Duodenal mucosa (tissue), 2 donors: ENCODE results near the gene PRAC2.

Experiments used
- H3K27ac ChIP-seq: one replicate; pipeline ENCODE4 v1.7.0; 2013; ENCODE audit warnings: low read depth, low read length
- H3K27me3 ChIP-seq, 2 donors: one replicate each; pipeline ENCODE4 v1.7.0; 2013; ENCODE audit warnings: low read length in 2 of 2, control low read depth in 1 of 2; ENCODE audit not compliant: insufficient read depth in 2 of 2, control insufficient read depth in 1 of 2
- H3K36me3 ChIP-seq, 2 donors: one replicate each; pipeline ENCODE4 v1.7.0; 2013; ENCODE audit warnings: low read length in 2 of 2, control low read depth in 1 of 2; ENCODE audit not compliant: insufficient read depth in 2 of 2, control insufficient read depth in 1 of 2
- H3K4me1 ChIP-seq, 2 donors: one replicate each; pipeline ENCODE4 v1.7.0; 2013; ENCODE audit warnings: low read length in 2 of 2, control low read depth in 1 of 2; ENCODE audit not compliant: insufficient read depth in 2 of 2, control insufficient read depth in 1 of 2
- H3K4me3 ChIP-seq, 2 donors: one replicate each; pipeline ENCODE4 v1.7.0; 2013; ENCODE audit warnings: low read length in 2 of 2, low read depth in 1 of 2
- H3K9ac ChIP-seq, 2 donors: one replicate each; pipeline ENCODE4 v1.7.0; 2013; ENCODE audit warnings: low read length in 2 of 2, low read depth in 1 of 2
- H3K9me3 ChIP-seq, 2 donors: one replicate each; pipeline ENCODE4 v1.7.0; 2013; ENCODE audit warnings: low read length in 2 of 2, control low read depth in 1 of 2; ENCODE audit not compliant: control insufficient read depth in 1 of 2

PRAC2 gene

DNA sequence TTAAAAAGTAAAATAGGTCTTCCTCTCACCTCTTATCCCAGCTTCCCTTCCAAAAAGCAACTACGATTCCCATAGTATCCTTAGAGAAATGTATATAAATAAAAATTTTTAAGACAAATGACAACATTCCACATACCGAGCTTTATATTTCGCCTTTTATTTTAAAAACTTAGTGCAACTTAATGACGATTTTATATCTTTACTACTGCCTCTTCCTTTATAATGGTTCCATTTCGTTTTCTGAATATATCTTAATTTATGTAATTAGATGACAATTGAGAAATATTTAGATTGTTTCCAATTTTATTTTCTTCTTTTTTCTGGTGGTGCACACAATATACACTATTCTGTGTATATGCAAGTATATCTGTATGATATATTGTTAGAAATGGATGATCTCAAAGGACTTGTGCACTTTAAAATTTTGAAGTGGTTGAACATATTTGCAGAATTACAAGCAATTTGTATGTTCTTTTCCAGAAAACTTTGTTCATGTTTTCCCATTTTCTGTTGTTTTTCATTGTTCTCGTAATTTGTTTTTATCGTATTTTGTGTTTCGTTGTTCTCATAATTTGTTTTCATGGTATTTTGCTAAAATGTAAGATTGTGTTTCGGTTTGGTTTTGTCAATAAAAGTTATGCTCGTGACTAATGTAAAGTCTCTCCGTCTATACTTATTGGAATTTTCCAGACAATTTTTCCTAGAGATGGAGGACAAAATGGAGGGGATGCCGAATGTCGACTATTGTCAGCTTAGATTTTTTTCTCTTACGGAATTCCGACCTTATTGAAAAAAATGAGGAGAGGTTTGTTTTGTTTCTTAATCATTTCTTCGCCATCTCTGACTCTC, 26.0 kb downstream of the PRAC2 start:
- Histone ChIP-seq H3K27ac (no peak overlapping the region), H3K9ac (no peak overlapping the region), H3K36me3 (no peaks in the 10 kb centered on the region), H3K4me3 (no peak overlapping the region), H3K4me1 (peaks cover 0 to 8% of the 10 kb centered on the region in 2 donors), H3K27me3 (peaks cover 96 to 99% of the 10 kb centered on the region in 2 donors), H3K9me3 (no peaks in the 10 kb centered on the region)

DNA sequence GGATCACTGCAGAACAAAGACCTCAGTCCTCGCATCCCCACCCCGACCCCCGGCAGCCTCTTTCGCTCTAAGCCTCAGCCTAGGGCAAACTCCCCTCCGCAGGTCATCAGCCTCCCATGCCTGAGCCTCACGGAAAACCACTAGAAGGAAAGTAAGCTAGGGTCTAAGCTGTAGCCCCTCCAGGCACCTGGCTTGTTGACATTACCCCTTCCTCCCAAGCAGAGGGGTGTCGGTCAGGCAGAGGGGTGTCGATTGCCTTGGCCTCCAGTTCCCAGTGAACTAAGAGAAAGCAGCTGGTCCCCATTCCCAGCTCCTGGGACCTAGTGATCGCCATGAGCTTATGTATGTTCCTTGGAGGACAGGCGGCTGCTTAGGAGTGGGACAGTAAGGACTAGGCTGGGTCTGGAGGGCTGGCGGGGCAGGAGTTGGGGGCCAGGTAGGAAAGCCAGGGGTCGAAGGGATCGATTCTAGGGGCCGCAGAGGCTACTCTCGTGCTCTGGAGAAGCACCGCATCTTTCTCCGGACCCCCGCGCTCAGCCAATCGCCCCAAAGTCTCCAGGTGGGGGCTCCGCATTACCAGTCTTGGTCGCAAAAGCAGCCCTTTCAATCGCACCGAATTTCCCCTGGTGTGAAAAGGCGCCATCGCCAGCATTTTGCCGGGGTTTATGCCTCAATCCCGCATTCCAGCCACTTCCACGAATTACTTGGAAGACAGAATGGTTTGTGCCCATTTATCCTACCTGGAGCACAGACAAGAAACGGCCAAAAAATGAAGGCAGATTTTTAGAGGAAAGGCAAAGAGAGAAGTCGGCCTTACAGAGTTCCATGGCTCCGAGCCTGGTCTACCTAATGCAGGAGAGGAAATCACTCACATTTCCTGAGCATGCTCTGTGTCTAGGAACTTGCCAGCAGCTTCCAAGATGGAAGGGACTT, 26.9 kb downstream of the PRAC2 start:
- Histone ChIP-seq H3K9ac (no peak overlapping the region), H3K36me3 (no peaks in the 10 kb centered on the region), H3K4me1 (peaks cover 0 to 11% of the 10 kb centered on the region in 2 donors), H3K27me3 (peaks cover 98 to 99% of the 10 kb centered on the region in 2 donors), H3K9me3 (no peaks in the 10 kb centered on the region), H3K4me3 (no peak overlapping the region), H3K27ac (no peak overlapping the region)

DNA sequence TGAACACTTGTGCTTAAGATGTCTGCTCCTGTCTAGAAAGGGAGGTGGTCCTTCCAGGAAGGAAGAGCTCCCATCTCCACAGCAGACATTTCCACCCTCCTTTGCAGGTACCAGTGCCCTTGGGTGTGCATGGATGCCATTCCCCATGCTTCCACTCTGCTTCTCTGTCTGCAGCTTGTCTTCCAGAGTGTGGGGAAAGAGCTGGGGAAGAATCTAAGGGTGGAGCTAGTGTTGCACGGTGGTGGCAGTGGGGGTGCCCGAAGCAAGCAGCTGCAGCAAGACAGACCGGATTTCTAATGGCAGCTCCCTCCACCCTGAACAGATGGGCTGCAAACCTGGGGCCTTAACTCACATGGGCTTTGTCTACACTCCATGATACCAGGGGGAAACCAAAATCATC, 28.2 kb downstream of the PRAC2 start:
- Histone ChIP-seq H3K9ac (no peak overlapping the region), H3K27me3 (peaks cover 98% of the 10 kb centered on the region in 2 donors)

DNA sequence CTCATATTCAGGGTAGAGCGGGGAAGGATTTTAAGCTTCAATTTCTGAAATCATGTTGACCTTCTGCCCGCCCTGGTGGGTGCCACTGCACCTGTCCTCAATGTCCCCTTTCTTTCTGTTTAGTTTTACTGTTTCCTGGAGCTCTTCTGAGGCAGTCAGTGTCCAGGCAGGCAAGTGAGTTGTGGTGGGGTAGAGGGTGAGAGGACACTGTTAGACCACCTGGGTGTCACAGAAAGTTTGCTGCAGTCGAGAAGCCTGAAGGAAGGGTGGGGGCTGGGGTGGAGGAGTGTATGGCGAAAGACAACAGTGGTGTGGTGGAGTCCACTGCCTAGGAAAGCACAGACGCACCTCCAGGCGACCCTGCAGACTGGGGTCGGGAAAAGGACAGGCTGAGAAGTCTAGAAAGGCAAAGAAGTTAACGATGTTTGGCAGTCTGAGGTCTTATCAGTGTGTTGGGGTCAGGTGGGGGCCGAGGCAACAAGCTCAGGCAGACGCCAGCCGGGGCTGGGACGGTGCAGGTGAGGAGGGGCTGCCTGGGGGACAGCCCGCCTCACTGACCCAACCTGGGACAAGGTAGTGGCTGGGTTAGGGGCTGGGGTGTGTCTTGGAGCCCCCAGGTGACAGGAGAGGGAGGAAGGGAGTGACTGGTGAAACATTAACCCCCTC, 28.9 kb downstream of the PRAC2 start:
- H3K4me3 ChIP-seq = no peak overlapping the region
- H3K9ac ChIP-seq = no peak overlapping the region
- peaks cover 0 to 8% of the 10 kb centered on the region in 2 donors for H3K4me1 ChIP-seq
- no peak overlapping the region for H3K27ac ChIP-seq
- peaks cover 95 to 97% of the 10 kb centered on the region in 2 donors for H3K27me3 ChIP-seq
- no peaks in the 10 kb centered on the region for H3K36me3 ChIP-seq
- no peaks in the 10 kb centered on the region for H3K9me3 ChIP-seq

More for the DNA sequence above, 28.2 kb downstream of the PRAC2 start:
- no peaks in the 10 kb centered on the region for H3K9me3 ChIP-seq
- H3K27ac ChIP-seq = no peak overlapping the region
- H3K4me3 ChIP-seq = no peak overlapping the region
- H3K36me3 ChIP-seq = no peaks in the 10 kb centered on the region
- peaks cover 0 to 14% of the 10 kb centered on the region in 2 donors for H3K4me1 ChIP-seq

DNA sequence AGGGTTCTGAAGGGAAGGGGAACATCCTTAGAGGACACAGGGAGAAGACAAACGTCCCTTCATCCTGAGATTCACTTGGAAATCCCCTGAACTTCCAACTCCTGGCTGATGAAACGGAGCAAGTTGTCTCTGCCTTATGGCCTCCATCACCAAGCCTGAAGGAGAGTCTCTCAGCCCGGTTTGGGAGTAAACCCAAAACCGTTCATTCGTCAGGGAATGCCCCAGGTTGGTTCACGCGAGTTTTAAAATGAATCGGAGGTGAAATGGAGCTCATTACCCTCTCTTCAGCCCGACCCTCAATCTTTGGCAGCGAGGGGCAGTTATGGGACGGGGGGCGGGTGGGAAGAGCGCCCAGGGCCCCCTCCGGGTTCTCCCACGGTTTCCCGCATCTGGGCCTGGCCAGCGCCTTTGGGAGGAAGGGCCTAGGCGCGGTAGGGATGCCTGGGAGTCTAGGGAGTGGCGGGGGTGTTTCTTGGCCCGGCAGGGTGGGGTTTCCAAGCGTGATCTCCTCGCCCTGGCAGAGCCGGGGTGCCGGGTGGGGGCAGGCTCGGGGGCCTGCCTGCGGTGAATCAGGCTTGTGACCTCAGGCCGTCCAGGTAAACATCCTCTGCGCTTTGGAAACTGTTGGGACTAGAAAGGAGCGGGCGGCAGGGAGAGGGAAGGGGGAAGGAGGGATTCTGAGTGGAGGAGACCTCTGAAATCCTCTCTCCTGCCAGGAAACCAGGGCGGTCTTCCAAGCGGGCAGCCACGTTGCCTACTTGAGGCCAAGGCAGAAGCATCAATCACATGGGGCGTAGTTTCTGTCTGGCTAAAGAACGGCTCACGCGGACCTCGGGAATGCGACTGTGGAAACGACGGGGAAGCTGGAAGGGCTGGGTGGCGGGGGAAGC, 29.7 kb downstream of the PRAC2 start:
- H3K9ac ChIP-seq = no peak overlapping the region
- no peak overlapping the region for H3K4me3 ChIP-seq
- no peaks in the 10 kb centered on the region for H3K9me3 ChIP-seq
- H3K4me1 ChIP-seq = peaks cover 8 to 12% of the 10 kb centered on the region in 2 donors
- H3K27me3 ChIP-seq = peaks cover 93 to 95% of the 10 kb centered on the region in 2 donors
- H3K36me3 ChIP-seq = no peaks in the 10 kb centered on the region
- no peak overlapping the region for H3K27ac ChIP-seq

DNA sequence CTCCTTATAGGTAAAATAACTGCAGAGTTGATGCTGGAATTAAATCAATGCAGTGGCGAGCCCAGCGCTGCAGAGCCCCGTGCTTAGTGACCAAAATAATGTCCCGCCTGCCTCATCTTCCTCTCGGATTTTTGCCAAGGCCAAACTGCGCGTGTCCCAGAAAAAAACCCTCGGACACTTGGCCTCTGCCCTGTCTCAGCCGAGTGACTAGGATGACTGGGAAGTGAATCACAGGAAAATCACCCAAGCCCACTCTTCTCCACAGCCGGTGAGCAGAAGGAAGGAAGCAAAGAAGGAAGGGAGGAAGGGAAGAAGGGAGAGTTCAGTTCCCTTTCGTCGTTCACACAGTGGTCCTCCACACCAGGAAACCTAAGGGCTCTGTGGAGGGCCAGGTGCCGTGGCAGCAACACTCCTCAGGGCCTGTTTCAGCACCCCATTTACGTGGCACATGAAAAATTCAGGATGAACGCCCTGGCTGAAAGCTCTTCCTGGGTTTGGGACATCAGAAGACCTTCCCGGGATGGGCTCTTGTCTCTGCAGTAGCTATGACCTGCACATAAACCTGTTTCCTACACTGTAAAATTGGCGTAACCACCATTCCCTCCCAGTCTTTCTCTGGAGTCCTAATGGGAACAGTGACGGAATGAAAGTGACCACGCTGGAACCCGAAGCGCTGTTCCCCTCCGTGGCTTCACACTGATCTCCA, 31.0 kb downstream of the PRAC2 start:
- H3K9me3 ChIP-seq = no peaks in the 10 kb centered on the region
- no peak overlapping the region for H3K9ac ChIP-seq
- H3K27ac ChIP-seq = no peak overlapping the region
- peaks cover 86 to 89% of the 10 kb centered on the region in 2 donors for H3K27me3 ChIP-seq
- peaks cover 8 to 12% of the 10 kb centered on the region in 2 donors for H3K4me1 ChIP-seq
- H3K36me3 ChIP-seq = no peaks in the 10 kb centered on the region
- no peak overlapping the region for H3K4me3 ChIP-seq

DNA sequence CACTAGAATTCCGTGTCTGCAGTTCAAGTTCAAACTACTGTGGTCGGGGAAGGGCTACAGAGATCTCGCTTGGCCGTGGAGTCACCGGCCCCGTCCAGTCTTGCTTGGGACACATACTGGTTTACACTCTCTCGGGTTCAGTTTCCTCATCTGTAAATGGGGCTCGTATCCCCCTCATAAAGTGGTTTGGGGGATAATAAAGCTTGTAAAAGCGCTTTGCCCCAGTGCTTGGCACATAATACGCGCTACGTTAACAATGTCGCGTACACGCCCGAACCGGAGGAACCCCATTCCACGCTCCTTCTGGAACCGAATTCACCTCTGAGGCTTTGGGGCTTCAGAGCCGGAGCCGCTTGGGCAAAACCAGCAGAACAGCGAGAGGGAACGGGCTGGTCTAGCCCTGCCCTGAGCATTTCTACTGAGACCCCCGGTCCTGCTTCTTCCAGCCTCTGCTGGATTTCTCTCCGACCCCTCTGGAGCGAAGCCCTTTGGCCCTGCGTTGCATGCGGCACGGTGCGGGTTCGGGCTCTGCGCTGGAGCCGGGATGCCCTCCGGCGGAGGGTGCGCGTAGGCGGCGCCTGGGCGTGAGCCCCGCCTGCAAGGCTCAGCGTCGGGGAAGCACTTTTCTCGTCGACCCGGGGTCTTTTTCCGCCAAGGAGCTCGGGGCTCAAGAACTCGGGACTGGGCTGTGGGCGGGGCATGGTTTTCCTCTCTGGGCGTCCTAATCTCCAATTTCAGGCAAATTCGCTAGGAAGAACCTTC, 31.7 kb downstream of the PRAC2 start:
- H3K9me3 ChIP-seq = no peaks in the 10 kb centered on the region
- H3K27ac ChIP-seq = no peak overlapping the region
- H3K4me1 ChIP-seq = peaks cover 8 to 12% of the 10 kb centered on the region in 2 donors
- H3K4me3 ChIP-seq = no peak overlapping the region
- no peaks in the 10 kb centered on the region for H3K36me3 ChIP-seq
- peaks cover 79 to 81% of the 10 kb centered on the region in 2 donors for H3K27me3 ChIP-seq
- H3K9ac ChIP-seq = no peak overlapping the region

DNA sequence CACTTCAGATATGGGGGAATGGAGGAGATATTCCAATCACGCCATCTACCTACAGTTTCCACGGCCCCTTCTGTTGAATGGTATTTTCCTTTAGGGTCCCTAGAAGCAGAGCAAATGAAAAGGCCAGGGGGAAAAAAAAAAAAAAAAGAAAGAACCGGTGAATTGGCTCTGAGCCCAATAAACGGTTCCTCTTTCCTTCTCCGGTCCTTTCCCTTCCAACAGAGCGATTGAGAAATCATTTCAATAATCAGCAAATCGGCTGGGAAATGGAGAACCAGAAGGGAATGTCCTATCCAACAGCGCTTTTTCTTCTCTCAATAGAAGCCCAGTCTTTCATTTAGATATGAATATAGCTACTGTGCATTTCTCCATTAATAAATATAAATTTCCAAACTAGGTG, 32.4 kb downstream of the PRAC2 start:
- no peaks in the 10 kb centered on the region for H3K36me3 ChIP-seq
- no peaks in the 10 kb centered on the region for H3K9me3 ChIP-seq
- no peak overlapping the region for H3K9ac ChIP-seq
- no peak overlapping the region for H3K27ac ChIP-seq
- H3K27me3 ChIP-seq = peaks cover 72 to 74% of the 10 kb centered on the region in 2 donors
- H3K4me3 ChIP-seq = no peak overlapping the region
- peaks cover 9 to 13% of the 10 kb centered on the region in 2 donors for H3K4me1 ChIP-seq
